HG03521 (cell line): ENCODE results near the gene DYDC2.
A peak's percentile ranks its signal among the peaks of the same experiment; 100 is the strongest.
"Not testable (repeated sequence)": the region's sequence is repeated elsewhere in the genome, so short reads cannot be mapped to it uniquely, and the experiment has no call there.

Experiments used
- ATAC-seq: cut with Tn5 transposase; IDR thresholded peaks from one replicate; pipeline ENCODE4 v1.9.1; 2021; ENCODE audit warnings: mild to moderate bottlenecking, moderate library complexity; ENCODE audit not compliant: unreplicated experiment

The DYDC2 gene, protein sequence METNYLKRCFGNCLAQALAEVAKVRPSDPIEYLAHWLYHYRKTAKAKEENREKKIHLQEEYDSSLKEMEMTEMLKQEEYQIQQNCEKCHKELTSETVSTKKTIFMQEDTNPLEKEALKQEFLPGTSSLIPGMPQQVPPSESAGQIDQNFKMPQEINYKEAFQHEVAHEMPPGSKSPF

GRCh38 chr10:80356563-80356988 is at the start of gene DYDC2, which contains the start of gene DYDC1:
Gene DYDC2, plus strand, starts transcription at chr10:80356781. Its CDS starts 5,663 bp downstream, at chr10:80362444.
Gene DYDC1, minus strand, starts transcription at chr10:80356755. Its CDS starts 4,154 bp downstream, at chr10:80352601.
- peak; percentile 97 for ATAC-seq

DNA sequence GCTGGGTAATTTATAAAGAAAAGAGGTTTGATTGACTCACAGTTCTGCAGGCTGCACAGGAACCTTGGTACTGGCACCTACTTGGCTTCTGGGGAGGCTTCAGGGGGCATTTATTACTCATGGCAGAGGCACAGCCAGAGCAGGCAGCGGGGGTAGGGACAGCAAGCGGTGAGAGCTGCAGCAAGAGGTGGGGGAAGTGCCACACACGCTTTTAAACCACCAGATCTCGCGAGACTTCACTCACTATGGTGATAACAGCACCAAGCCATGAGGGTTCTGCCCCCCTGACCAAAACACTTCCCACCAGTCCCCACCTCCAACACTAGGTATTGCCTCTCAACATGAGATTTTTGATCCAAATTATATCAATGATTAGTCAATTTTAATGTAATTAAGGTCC is 43.1 kb upstream of the DYDC2 start:
- no peak for ATAC-seq

- no peak for ATAC-seq
These were observed 41.2 kb upstream of the DYDC2 start for GRCh38 chr10:80315391-80315790.

GRCh38 chr10:80318742-80319141 is 37.8 kb upstream of the DYDC2 start:
- no peak for ATAC-seq

GRCh38 chr10:80319318-80319717 is 37.3 kb upstream of the DYDC2 start:
- ATAC-seq, result no peak

GRCh38 chr10:80319725-80320290 is 36.8 kb upstream of the DYDC2 start:
- ATAC-seq, result no peak

- no peak for ATAC-seq
These were observed 36.2 kb upstream of the DYDC2 start for GRCh38 chr10:80320377-80320776.

DNA sequence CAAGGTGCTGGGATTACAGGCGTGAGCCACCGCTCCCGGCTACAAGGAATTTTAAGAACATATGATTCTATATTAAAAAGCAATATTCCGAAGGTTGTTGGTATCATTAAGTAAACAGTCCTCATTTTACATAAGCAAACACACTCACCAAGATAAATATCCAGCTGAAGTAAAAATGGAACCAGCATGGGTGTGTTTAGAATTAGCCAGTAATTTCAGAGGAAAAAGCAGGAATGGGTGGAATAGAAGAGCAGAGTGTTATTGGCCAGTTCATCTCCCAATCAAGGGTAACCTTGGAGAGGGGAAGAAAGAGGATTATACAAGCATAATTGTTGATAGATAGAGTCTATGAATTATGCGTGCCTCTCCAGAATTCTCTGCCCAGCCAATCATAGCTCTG is 35.4 kb upstream of the DYDC2 start:
- ATAC-seq, result no peak

GRCh38 chr10:80322158-80322557 is 34.4 kb upstream of the DYDC2 start:
- ATAC-seq, result no peak

GRCh38 chr10:80322711-80323110 is 33.9 kb upstream of the DYDC2 start:
- ATAC-seq, result no peak

- no peak for ATAC-seq
These were observed 33.3 kb upstream of the DYDC2 start for GRCh38 chr10:80323311-80323710.

DNA sequence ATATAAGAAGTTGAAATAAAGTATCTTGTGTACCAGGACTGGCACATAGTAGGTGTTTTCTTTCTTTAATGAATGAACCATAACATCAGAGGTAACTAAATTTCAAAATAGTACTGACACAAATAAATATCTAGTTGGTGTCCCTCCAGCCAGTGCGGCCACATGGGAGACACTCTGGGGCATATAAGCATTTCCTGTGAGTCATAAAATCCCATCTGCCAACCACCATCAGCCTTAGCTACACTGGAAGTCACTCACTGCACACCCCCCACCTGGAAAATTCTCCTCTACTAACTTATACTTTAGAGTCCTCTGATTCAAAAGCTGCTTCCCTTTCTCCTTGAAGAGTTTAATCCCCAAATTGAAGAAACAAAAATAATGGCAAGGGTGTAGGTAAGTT is 32.5 kb upstream of the DYDC2 start:
- ATAC-seq, result no peak

DNA sequence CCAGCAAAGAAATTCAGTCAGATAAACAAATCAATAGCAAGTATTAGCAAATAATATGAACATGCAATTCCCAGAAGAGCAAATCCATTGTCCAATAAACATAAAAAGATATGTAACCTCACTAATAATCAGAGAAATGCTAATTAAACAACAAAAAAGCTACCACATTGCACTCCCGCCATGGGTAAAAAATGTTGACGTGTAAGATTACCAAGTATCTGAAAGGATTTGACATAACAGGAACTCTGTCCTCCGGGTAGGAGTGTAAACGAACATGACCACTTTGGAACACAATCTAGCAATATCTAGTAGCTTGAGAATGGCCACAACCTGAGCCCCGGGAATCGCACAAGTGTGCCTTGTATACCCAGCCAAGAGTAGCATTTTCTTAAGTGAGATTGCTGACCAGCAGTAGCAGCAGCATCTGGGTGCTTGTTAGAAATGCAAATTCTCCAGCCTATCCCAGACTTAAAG is 31.7 kb upstream of the DYDC2 start:
- no peak for ATAC-seq

GRCh38 chr10:80333983-80334382 is 22.6 kb upstream of the DYDC2 start:
- ATAC-seq, result no peak

DNA sequence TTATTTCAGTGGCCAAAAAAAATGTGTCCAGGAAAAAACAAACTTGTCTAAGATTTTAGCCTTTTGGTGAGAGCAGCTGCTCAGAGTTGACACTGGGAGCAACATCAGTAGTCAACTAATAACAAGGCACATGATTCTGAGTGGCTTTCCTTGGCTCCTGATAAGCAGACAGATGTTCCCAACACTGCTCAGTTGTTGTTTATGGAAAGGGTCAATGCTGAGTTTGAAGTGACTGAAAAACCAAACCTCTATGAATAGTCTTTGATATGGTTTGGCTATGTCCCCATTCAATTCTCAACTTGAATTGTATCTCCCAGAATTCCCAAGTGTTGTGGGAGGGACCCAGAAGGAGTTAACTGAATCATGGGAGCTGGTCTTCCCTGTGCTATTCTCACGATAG is 12.3 kb upstream of the DYDC2 start:
- no peak for ATAC-seq

GRCh38 chr10:80344912-80345311 is 11.7 kb upstream of the DYDC2 start:
- no peak for ATAC-seq

GRCh38 chr10:80350251-80350650 is 6.3 kb upstream of the DYDC2 start:
- ATAC-seq, result no peak

DNA sequence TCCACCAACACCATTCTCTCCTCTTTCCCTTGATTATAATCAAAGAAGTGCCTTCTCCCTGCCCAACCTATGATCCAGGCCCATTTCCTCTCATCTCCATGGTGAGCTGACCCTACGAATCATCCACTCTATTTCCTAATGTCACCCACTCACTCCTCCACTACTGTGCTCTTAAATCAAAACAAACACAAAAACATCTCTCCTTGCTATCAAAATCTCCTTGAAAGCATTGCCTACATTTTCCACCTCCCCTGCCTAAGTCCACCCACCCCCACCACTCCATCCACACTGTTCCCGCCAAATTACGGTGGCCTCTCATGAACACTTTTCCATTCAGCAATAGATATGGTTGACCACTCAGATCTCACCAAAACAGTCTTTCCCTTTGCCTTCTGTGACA is 5.4 kb upstream of the DYDC2 start:
- ATAC-seq, result no peak

GRCh38 chr10:80356989-80357850 is 639 bp downstream of the DYDC2 start:
- ATAC-seq, result no peak

DNA sequence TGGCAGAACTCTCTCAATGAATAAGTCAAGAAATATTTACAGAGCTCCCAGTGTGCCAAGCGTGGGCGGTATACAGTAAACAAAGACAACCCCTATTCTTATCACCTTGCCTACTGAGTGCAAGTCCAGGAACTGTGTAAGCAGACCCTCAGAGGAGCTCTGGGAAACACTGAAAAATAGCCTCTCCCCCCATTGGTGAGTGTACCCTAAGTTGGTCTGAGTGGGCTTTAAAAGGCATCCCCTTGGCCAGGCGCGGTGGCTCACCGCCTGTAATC is 1.2 kb downstream of the DYDC2 start:
- no peak for ATAC-seq

GRCh38 chr10:80358925-80359324 is 2.3 kb downstream of the DYDC2 start:
- not testable (repeated sequence) for ATAC-seq

GRCh38 chr10:80359644-80360043 is 3.1 kb downstream of the DYDC2 start:
- ATAC-seq, result no peak
